ENCODE data around the gene RRP36.

RRP36 gene

DNA sequence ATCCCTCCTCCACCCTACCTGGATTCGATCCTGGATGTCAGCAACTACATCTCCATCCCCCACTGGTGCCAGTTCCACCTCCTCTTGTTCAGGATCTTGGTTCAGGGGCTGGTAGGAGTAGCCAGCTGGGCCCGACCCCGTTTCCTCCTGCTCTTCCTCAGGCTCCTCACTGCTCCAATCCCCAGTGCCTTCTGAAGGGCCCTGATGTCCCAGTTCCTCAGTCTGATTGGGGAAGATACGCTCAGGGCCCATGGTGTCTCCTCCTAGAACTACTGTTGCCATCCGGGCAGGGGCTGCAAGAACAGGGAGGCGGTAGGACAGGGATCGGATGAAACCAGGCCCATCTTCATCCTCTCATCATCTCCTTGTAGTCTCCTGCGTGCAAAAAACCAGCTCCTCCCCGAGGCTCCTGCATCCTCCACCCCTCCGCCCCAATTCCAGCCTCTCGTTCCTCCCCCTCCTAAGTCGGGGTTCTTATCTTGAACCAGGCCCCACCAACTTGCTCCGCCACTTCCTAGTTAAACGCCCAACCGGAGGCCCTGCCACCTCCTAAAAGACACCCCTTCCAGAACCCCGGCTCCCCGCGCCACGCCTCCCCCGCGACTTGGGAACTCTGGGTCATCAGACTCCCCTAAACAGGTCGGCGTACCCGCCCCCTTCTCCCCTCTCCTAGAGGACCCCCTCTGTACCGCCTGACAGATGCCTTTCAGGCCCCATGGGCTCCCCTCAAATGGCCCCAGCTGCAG, 8.2 kb upstream of the RRP36 start (continued):
- TF ChIP-seq, protein P1, sequence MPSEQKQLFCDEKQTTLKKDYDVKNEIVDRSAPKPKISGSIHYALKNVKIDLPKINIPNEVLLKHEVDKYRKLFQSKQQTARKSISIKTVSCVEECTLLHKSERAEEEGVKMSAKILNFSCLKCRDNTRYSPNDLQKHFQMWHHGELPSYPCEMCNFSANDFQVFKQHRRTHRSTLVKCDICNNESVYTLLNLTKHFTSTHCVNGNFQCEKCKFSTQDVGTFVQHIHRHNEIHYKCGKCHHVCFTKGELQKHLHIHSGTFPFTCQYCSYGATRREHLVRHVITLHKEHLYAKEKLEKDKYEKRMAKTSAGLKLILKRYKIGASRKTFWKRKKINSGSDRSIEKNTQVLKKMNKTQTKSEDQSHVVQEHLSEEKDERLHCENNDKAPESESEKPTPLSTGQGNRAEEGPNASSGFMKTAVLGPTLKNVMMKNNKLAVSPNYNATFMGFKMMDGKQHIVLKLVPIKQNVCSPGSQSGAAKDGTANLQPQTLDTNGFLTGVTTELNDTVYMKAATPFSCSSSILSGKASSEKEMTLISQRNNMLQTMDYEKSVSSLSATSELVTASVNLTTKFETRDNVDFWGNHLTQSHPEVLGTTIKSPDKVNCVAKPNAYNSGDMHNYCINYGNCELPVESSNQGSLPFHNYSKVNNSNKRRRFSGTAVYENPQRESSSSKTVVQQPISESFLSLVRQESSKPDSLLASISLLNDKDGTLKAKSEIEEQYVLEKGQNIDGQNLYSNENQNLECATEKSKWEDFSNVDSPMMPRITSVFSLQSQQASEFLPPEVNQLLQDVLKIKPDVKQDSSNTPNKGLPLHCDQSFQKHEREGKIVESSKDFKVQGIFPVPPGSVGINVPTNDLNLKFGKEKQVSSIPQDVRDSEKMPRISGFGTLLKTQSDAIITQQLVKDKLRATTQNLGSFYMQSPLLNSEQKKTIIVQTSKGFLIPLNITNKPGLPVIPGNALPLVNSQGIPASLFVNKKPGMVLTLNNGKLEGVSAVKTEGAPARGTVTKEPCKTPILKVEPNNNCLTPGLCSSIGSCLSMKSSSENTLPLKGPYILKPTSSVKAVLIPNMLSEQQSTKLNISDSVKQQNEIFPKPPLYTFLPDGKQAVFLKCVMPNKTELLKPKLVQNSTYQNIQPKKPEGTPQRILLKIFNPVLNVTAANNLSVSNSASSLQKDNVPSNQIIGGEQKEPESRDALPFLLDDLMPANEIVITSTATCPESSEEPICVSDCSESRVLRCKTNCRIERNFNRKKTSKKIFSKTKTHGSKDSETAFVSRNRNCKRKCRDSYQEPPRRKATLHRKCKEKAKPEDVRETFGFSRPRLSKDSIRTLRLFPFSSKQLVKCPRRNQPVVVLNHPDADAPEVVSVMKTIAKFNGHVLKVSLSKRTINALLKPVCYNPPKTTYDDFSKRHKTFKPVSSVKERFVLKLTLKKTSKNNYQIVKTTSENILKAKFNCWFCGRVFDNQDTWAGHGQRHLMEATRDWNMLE (tag by site-specific recombination; conservative IDR thresholded peaks at IDR 0.05; ENCODE audit: low read depth), result no peak
- TF ChIP-seq BCL6B (tag by site-specific recombination; IDR thresholded peaks at IDR 0.05) (no peak), ZNF830 (tag by site-specific recombination; IDR thresholded peaks at IDR 0.05; ENCODE audit: low read depth) (no peak), ZFP3 (tag by site-specific recombination; IDR thresholded peaks at IDR 0.05; ENCODE audit: low read depth) (no peak), REPIN1 (tag by site-specific recombination; IDR thresholded peaks at IDR 0.05; ENCODE audit: low read depth) (no peak), GLIS1 (tag by site-specific recombination; IDR thresholded peaks at IDR 0.05) (no peak), SCRT1 (tag by site-specific recombination; IDR thresholded peaks at IDR 0.05; ENCODE audit: borderline replicate concordance) (no peak), ZNF660 (tag by site-specific recombination; IDR thresholded peaks at IDR 0.05) (0 out of 2 replicates have a peak, but pooled peaks have one; percentile 45), ZNF398 (tag by site-specific recombination; IDR thresholded peaks at IDR 0.05) (peak; percentile 84), EGR2 (tag by site-specific recombination; IDR thresholded peaks at IDR 0.05; ENCODE audit: low read depth) (peak; percentile 12; the same call in 1 of the 2 replicates), OSR2 (tag by site-specific recombination; IDR thresholded peaks at IDR 0.05) (no peak), ZNF768 (tag by site-specific recombination; IDR thresholded peaks at IDR 0.05) (no peak), ZNF169 (tag by site-specific recombination; IDR thresholded peaks at IDR 0.05) (no peak), ZNF366 (tag by site-specific recombination; conservative IDR thresholded peaks at IDR 0.05) (0 out of 2 replicates have a peak, but pooled peaks have one; percentile 25), ZNF558 (tag by site-specific recombination; IDR thresholded peaks at IDR 0.05) (no peak)
- TF ChIP-seq, protein P2, sequence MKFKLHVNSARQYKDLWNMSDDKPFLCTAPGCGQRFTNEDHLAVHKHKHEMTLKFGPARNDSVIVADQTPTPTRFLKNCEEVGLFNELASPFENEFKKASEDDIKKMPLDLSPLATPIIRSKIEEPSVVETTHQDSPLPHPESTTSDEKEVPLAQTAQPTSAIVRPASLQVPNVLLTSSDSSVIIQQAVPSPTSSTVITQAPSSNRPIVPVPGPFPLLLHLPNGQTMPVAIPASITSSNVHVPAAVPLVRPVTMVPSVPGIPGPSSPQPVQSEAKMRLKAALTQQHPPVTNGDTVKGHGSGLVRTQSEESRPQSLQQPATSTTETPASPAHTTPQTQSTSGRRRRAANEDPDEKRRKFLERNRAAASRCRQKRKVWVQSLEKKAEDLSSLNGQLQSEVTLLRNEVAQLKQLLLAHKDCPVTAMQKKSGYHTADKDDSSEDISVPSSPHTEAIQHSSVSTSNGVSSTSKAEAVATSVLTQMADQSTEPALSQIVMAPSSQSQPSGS (tag by site-specific recombination; IDR thresholded peaks at IDR 0.05; ENCODE audit: low read depth), result no peak
- TF ChIP-seq, protein P3, sequence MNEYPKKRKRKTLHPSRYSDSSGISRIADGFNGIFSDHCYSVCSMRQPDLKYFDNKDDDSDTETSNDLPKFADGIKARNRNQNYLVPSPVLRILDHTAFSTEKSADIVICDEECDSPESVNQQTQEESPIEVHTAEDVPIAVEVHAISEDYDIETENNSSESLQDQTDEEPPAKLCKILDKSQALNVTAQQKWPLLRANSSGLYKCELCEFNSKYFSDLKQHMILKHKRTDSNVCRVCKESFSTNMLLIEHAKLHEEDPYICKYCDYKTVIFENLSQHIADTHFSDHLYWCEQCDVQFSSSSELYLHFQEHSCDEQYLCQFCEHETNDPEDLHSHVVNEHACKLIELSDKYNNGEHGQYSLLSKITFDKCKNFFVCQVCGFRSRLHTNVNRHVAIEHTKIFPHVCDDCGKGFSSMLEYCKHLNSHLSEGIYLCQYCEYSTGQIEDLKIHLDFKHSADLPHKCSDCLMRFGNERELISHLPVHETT (tag by site-specific recombination; IDR thresholded peaks at IDR 0.05), result no peak
- TF ChIP-seq, protein P4, sequence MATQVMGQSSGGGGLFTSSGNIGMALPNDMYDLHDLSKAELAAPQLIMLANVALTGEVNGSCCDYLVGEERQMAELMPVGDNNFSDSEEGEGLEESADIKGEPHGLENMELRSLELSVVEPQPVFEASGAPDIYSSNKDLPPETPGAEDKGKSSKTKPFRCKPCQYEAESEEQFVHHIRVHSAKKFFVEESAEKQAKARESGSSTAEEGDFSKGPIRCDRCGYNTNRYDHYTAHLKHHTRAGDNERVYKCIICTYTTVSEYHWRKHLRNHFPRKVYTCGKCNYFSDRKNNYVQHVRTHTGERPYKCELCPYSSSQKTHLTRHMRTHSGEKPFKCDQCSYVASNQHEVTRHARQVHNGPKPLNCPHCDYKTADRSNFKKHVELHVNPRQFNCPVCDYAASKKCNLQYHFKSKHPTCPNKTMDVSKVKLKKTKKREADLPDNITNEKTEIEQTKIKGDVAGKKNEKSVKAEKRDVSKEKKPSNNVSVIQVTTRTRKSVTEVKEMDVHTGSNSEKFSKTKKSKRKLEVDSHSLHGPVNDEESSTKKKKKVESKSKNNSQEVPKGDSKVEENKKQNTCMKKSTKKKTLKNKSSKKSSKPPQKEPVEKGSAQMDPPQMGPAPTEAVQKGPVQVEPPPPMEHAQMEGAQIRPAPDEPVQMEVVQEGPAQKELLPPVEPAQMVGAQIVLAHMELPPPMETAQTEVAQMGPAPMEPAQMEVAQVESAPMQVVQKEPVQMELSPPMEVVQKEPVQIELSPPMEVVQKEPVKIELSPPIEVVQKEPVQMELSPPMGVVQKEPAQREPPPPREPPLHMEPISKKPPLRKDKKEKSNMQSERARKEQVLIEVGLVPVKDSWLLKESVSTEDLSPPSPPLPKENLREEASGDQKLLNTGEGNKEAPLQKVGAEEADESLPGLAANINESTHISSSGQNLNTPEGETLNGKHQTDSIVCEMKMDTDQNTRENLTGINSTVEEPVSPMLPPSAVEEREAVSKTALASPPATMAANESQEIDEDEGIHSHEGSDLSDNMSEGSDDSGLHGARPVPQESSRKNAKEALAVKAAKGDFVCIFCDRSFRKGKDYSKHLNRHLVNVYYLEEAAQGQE (tag by site-specific recombination; IDR thresholded peaks at IDR 0.05), result no peak
- TF ChIP-seq, protein P5, sequence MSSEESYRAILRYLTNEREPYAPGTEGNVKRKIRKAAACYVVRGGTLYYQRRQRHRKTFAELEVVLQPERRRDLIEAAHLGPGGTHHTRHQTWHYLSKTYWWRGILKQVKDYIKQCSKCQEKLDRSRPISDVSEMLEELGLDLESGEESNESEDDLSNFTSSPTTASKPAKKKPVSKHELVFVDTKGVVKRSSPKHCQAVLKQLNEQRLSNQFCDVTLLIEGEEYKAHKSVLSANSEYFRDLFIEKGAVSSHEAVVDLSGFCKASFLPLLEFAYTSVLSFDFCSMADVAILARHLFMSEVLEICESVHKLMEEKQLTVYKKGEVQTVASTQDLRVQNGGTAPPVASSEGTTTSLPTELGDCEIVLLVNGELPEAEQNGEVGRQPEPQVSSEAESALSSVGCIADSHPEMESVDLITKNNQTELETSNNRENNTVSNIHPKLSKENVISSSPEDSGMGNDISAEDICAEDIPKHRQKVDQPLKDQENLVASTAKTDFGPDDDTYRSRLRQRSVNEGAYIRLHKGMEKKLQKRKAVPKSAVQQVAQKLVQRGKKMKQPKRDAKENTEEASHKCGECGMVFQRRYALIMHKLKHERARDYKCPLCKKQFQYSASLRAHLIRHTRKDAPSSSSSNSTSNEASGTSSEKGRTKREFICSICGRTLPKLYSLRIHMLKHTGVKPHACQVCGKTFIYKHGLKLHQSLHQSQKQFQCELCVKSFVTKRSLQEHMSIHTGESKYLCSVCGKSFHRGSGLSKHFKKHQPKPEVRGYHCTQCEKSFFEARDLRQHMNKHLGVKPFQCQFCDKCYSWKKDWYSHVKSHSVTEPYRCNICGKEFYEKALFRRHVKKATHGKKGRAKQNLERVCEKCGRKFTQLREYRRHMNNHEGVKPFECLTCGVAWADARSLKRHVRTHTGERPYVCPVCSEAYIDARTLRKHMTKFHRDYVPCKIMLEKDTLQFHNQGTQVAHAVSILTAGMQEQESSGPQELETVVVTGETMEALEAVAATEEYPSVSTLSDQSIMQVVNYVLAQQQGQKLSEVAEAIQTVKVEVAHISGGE (tag by site-specific recombination; conservative IDR thresholded peaks at IDR 0.05; ENCODE audit: low read depth), result no peak
